ENCODE data around the gene P2RX3. TPM values are rescaled to one million over a fixed set of nuclear protein-coding genes. Genes with fewer than 3 reads are reported as not detected.

The P2RX3 gene
- total RNA-seq, 1 donor from 2014 or later = 0.23 TPM

GRCh38 chr11:57306940-57307565, 31.1 kb upstream of the P2RX3 start:
- Mint-ChIP-seq H3K4me1 (ENCODE audit: unreplicated experiment) (peaks cover 40% of the 10 kb centered on the region), H3K9me3 (ENCODE audit: unreplicated experiment) (no peaks in the 10 kb centered on the region), H3K27me3 (ENCODE audit: unreplicated experiment) (peaks cover 13% of the 10 kb centered on the region), H3K36me3 (ENCODE audit: low read depth, unreplicated experiment) (peaks cover 49% of the 10 kb centered on the region), H3K27ac (ENCODE audit: unreplicated experiment) (no peak overlapping the region), H3K4me3 (ENCODE audit: unreplicated experiment) (no peak overlapping the region)
- no peak for TF ChIP-seq CTCF (IDR thresholded peaks at IDR 0.05; ENCODE audit: unreplicated experiment)
- no peak for DNase-seq (ENCODE audit: low spot score)

DNA sequence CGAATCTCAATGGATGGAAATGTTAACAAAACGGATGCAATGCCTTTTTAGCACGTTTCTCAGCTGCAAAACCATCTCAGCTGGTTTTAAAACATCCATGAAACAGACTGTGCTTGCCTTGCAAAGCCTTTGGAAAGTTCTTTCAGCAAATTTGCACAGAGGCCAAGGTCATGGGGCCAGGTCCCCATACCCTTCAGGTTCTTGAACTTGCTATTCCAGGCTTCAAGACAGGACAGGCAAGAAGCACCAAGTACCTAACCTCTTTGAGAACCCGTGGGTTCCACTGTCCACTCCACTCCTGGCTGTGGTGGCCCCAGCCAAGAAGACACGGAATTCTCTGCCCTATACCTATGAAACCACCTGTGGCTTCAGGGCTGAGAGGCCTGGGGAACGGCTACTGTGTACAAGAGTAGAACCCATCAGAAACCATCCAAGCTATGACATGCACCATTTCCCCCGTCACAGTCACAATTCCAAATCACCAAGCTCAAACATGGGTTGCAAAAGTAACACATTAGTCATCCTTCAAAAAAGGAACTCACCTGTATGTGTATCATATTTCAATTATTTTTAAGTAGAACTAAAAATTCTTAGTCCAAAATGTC, 30.4 kb upstream of the P2RX3 start:
- H3K27me3 Mint-ChIP-seq (ENCODE audit: unreplicated experiment) = peaks cover 13% of the 10 kb centered on the region
- no peak for TF ChIP-seq CTCF (IDR thresholded peaks at IDR 0.05; ENCODE audit: unreplicated experiment)
- no peak for DNase-seq (ENCODE audit: low spot score)
- H3K4me1 Mint-ChIP-seq (ENCODE audit: unreplicated experiment) = peaks cover 45% of the 10 kb centered on the region
- H3K36me3 Mint-ChIP-seq (ENCODE audit: low read depth, unreplicated experiment) = peaks cover 50% of the 10 kb centered on the region
- no peak overlapping the region for H3K27ac Mint-ChIP-seq (ENCODE audit: unreplicated experiment)
- peak overlapping the region; percentile 65 for H3K4me3 Mint-ChIP-seq (ENCODE audit: unreplicated experiment)
- H3K9me3 Mint-ChIP-seq (ENCODE audit: unreplicated experiment) = no peaks in the 10 kb centered on the region

DNA sequence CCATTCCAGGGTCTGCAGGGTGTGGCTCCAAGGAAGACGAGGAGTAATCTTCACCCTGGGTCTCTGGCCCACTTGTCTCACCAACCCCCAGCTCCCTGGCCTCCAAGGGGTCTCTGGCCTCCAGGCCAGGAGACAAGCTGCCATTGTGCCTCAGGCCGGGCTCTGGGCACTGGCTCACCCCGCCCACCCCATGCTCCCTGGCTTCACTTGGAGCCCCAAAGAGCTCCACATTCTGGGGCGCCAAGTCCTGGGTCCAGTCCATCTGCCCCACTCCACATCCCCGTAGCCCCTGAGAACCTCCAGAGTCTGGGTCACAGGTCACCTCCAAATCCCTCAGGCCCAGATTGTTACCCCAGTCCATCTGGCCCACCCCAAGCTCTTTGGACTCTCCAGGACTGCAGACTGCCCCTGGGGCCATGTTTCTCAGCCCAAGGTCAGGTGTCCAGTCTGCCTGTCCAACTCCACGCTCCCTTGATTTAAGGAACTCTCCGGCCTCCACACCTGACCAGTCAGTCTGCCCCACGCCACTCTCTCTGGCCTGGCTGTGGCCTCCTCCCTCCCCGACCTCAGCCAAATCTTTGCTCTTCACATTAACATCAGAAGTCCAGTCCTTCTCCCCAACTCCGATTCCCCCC, 29.6 kb upstream of the P2RX3 start:
- H3K4me1 Mint-ChIP-seq (ENCODE audit: unreplicated experiment) = peaks cover 43% of the 10 kb centered on the region
- peak overlapping the region; percentile 56 for H3K4me3 Mint-ChIP-seq (ENCODE audit: unreplicated experiment)
- no peak for DNase-seq (ENCODE audit: low spot score)
- H3K36me3 Mint-ChIP-seq (ENCODE audit: low read depth, unreplicated experiment) = peaks cover 43% of the 10 kb centered on the region
- no peak overlapping the region for H3K27ac Mint-ChIP-seq (ENCODE audit: unreplicated experiment)
- H3K9me3 Mint-ChIP-seq (ENCODE audit: unreplicated experiment) = no peaks in the 10 kb centered on the region
- peaks cover 13% of the 10 kb centered on the region for H3K27me3 Mint-ChIP-seq (ENCODE audit: unreplicated experiment)
- TF ChIP-seq CTCF (IDR thresholded peaks at IDR 0.05; ENCODE audit: unreplicated experiment) = no peak

DNA sequence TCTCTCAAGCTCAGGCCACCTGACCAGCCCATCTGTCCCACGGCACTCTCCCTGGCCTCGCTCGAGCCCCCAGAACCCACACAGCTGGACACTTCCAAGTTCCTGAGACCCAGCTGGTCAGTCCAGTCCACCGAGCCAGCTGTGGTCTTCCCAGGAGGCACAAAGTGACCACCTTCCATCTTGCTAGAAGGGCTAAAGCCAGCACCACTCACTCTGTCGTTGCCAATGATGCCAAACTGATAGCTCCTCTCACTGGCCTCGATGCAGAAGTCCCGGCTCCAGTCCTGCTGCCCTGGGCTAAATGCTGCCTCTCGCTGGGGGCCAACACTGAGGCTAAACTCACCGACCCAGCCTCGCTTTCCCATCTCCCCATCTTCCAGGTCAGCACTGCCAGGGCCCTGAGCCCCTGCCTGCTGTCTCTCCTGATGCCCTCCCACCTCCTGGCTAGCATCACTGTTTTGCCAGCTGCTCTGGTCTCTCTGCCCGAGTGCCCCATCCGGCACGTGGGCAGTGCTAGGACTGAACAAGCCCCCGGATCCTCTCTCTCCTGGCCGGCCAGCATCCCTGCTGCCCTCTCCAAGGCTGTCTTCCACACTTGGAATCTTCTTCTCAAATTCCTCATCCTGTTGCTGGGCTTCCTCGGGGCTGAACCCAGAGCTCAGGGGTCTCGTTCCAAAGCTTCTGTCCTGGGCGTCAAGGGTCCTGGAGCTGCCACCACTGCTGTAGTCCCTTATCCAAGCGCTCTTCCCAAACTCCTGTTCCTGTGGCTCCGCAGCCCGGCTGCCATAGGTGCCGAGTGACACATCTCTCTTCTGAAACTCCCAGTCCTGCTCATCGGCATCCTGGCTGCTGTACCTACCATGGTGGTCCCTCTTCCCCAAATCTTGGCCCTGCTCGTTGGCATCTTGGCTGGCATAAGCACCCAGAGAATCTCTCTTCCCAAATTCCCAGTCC, 28.8 kb upstream of the P2RX3 start:
- peak overlapping the region; percentile 85 for H3K4me3 Mint-ChIP-seq (ENCODE audit: unreplicated experiment)
- DNase-seq (ENCODE audit: low spot score) = no peak
- no peaks in the 10 kb centered on the region for H3K9me3 Mint-ChIP-seq (ENCODE audit: unreplicated experiment)
- TF ChIP-seq CTCF (IDR thresholded peaks at IDR 0.05; ENCODE audit: unreplicated experiment) = no peak
- H3K36me3 Mint-ChIP-seq (ENCODE audit: low read depth, unreplicated experiment) = peaks cover 40% of the 10 kb centered on the region
- peaks cover 39% of the 10 kb centered on the region for H3K4me1 Mint-ChIP-seq (ENCODE audit: unreplicated experiment)
- H3K27ac Mint-ChIP-seq (ENCODE audit: unreplicated experiment) = no peak overlapping the region
- peaks cover 10% of the 10 kb centered on the region for H3K27me3 Mint-ChIP-seq (ENCODE audit: unreplicated experiment)
